GM21381 (cell line): ENCODE measurements around the gene DOK5.
A peak's percentile ranks its signal among the peaks of the same experiment; 100 is the strongest.

ENCODE experiments used
- ATAC-seq: cut with Tn5 transposase; IDR thresholded peaks from one replicate; pipeline ENCODE4 v1.9.1; 2021; ENCODE audit warnings: mild to moderate bottlenecking, moderate library complexity; ENCODE audit not compliant: unreplicated experiment

Gene DOK5

DNA sequence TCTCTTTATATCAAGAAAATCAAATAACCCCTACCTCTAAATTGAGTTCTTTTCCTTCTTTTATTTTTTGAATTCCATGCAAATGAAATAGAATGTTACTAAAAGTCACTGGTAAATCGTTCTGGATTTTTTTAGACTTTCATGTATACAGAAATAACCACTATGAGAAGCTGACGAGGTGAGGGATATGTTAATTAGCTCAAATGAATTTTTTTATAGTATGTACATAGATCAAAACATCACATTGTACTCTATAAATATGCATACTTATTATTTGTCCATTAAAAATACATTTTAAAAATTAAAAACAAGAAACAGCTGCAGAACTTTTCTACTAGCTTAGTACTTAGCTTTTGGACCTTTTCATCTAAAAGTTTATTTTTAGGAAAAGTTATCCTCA lies 165.4 kb downstream of the DOK5 start:
- ATAC-seq: no peak

DNA sequence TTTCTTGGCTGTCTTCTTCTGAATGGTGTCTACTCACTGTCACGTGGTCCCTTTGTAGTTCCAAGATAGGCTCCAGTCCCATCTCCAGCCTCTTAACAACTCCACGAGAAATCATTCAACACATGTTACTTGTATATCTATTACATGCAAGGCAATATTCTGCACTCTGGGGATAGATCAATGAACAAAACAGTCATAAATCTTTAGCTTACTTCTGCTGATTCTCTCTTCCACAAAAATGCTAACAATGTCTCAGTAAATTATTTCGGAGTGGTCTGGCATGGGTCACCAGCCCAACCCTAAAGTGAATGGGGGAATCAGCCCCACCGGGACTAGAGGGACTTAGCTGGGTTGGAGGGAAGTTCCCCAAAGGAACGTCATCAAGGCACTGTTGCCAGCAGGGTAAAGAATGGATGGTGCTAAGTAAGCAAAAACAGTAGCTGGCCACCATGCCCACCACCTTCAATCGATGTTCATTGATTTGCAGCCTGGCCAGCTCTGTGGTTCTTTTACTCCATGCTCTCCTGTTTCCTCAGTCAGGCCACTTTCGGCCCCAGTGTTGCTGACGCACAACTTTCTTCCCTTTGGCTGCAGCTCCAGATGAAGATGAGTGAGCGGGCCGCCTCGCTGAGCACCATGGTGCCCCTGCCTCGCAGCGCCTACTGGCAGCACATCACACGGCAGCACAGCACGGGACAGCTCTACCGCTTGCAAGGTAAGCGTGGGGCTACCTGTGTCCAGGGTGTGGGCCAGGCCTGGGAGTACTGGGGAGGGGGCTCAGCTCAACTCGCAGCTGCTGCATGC lies 167.7 kb downstream of the DOK5 start:
- no peak for ATAC-seq

DNA sequence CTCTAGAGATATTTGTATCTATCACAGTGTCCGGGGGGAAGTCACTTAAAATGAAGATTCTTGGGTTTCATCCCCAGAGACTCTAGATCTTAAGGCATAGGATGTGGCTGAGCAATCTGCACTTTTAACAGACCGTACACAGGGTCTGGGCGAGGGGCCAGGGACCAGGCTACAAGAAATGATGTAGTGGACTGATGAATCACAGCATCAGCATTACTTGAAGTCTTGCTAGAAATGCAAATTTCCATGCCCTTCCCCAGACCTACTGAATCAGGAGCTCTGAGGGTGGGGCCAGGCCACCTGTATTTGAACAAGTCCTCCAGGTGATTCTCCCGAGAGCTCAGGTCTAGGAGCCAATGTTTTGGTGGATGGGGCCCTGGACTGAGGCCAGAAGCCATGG lies 168.4 kb downstream of the DOK5 start:
- ATAC-seq: no peak

DNA sequence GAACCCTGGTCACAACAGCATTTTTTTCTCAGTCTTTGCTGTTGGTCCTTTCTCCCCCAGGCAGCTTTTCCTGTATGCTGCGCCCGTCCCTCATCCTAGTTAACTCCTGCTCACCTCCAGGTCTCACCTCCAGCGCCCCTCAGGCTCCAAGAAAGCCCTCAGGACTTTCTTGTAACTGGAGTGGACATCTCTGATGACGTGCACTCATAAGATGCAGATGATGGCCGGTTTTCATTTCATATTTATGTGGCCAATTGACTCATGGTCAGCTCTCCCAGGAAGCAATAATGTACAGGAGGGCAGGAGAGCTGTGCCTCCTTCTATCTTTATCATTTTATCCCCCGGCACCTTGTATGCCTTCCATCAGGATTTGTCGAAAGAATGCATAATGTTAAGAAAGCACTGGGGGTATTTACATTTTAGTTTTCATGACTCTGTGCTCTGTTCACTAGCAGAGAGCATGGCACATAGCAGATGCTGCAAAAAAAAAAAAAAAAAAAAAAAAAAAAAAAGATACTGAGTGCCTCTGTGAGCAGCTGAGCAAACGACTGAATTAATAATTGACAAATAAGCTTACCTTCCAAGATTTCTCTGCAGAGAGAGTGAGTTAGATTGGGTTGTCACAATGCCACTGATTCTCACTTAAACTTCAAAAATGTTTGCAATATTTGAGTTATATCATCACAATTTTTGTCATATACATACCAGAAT lies 170.2 kb downstream of the DOK5 start:
- no peak for ATAC-seq

DNA sequence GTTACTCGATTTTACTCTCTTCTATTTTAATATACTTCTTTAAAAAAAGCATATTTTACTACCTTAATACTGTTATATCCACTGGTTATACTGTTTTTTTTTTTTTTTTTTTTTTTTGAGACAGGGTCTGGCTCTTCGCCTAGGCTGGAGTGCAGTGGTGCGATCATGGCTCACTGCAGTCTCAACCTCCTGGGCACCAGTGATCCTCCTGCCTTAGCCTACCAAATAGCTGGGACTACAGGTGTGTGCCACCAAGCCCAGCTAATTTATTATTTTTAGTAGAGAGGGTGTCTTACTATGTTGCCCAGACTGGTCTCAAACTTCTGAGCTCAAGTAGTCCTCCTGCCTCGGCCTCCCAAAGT lies 170.7 kb downstream of the DOK5 start:
- ATAC-seq: no peak

DNA sequence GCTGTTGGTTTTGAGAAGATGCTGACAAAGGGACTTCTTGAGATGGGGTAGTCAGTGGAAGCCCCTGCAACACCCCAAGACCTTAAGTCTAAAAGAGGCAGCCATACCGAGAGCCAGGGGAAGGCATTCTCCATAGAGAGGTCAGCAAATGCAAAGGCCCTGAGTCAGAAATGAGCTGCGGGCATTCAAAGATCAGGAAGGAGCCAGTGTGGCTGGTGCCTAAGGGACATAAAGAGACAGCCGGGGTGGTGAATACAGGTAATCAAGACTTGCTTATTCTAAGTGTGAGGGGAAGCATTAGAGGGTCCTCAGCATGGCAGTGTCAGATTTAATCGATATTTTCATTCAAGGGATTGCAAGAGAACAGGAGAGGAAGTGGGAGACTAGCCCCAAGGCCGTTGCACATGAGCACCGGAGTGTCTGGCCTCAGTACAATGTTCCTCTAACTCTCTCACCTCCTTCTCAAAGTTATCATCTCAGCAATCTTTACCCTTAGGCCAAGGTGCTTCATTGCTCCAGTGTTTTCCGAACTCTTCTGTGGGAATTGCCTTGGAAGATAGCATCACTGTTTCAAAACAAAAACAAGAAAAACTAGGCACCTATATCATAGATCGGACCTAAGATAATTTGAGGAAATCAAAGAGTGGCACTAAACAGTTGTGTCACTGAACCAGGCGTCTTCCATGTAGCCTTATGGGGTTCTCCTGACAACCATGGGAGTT lies 173.2 kb downstream of the DOK5 start:
- ATAC-seq: no peak

DNA sequence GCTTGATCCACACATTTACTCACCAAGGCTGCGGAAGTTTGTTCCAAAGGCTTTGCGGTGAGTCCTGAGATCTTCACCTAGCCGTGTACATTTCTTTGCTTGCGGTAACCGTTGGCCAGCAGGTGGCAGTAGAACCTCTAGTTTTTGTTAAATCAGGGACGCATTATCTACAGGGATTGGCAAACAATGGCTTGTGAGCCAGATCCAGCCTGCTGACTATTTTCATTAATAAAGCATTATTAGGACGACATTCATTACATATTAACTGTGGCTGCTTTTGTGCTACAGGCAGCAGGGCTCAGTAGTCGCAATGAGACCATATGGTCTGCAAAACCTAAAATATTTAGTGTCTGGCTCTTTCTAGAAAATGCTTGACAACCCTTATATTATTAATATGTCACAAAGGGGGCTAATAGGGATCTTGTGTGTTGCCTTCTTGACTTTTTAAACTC lies 174.1 kb downstream of the DOK5 start:
- ATAC-seq: peak; percentile 64

DNA sequence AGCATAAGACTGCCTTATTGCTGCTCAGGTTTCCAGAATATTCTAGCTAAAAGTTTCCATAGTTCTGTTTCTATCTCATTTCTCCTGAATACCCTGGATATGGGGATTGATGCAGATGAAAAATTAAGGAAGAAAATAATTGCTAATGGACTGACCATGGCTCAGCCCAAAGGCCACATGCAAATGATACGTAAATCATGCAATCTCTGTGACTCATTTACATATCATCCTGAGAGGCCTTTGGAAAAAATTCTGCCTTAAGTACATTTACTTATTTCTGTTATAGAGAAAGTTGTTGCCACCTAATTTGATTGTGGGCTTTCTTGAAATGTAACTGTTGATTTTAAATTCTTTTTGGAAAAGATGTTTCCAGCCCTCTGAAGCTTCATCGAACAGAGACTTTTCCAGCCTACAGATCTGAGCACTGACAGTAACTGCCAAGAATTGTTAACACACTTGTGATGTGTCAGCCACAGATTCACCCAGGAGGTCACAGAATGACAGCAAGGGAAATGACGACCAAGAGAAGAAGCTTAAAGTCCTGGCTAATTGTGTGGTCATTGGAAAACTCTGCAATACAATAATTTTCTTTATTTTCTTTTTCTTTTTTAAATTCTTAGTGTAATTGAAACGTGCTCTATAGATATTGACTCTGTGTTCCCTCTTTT lies 174.8 kb downstream of the DOK5 start:
- ATAC-seq: no peak

DNA sequence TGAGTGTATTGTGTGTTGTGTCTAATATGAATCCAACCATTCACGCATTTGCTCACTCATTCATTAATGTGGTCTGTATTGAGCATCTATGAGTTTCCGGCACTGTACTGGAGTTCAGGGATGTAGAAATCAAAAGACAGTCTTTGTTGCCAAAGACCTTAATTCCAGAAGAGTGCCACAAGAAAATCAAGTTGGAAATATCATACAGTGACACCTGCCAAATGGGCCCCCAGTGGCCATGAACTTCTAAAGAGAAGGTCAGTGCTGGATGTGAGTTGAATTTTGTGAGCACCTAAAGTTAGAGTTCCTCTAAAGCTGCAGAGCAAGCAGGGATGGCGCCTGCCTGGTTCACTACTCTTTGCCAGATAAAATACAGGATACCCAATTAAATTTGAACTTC lies 175.9 kb downstream of the DOK5 start:
- ATAC-seq: no peak

DNA sequence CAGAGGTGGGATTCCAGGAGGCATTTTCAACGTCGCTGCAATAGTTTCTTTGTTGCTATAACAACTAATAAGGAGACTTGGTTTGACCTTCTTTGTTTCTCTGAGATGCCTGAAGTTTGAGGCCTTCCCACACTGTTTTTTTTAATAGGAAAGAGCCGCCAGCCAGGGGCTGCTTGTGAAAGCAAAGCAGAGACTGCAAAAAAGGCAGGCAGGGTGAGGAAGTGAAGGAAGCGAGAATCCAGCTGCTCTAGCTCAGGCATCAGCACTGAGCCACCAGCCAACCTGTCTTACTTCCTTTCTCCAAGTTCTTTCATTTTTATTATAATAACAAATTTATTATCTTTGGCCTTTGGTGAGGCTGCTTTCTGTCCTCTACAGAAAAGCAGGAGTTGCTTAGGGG lies 179.1 kb downstream of the DOK5 start:
- ATAC-seq: no peak

DNA sequence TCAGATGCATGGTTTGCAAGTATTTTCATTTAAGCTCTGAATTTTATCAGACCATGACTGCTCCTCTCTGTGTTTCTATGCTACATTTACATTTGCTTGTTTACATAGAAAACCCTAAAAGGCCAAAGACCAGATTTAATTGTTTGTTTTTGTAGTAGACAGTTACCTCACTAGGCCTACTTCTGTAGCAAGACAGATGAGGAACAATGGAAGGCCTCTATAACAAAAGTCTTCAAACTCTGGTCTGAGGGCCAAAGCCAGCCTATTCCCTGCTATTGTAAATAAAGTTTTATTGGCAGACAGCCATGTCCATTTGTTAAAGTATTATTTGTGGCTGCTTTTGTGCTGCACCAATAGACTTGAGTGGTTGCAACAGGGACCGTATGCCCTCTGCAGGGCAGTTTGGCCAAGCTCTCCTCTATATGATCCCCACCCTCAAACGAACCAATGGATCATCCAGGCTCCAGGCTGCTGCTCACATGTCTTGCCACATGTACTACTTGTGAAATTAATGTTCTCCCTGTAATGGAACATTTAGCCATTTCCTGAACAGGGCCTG lies 182.0 kb downstream of the DOK5 start:
- no peak for ATAC-seq

DNA sequence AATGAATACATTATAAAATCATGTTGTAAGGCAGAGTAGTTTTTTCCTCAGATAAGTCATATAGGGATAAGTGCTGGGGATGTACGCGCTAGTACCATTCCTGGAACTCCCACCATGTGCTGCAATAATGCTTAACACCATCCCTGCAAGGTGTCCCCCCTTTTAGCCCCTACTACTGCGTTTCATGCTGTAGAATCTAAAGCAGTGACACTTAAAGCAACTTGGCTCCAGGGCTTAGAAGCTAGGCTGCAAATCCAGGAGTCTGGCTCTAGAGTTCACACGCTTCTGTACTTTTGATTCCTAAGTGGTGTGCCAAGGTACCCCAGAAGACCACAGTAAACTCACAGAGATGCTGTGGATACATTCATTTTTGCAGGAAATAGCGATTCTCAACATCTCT lies 183.1 kb downstream of the DOK5 start:
- ATAC-seq: no peak

DNA sequence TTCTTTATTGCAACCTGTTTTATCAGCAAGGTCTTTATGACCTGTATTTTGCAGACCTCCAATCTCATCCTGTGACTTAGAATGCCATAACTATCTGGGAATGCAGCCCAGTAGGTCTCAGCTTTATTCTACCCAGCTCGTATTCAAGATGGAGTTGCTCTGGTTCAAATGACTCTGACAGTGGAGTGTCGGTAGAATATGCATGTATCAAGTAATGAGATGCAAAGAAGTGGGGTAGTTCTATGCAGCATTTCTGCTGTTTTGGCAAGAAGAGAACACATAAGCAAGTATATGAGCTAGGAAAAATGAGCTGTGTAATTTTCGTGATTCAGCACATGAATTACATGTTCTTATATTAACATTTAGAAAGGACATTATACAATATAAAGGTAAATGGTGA lies 185.9 kb downstream of the DOK5 start:
- no peak for ATAC-seq

DNA sequence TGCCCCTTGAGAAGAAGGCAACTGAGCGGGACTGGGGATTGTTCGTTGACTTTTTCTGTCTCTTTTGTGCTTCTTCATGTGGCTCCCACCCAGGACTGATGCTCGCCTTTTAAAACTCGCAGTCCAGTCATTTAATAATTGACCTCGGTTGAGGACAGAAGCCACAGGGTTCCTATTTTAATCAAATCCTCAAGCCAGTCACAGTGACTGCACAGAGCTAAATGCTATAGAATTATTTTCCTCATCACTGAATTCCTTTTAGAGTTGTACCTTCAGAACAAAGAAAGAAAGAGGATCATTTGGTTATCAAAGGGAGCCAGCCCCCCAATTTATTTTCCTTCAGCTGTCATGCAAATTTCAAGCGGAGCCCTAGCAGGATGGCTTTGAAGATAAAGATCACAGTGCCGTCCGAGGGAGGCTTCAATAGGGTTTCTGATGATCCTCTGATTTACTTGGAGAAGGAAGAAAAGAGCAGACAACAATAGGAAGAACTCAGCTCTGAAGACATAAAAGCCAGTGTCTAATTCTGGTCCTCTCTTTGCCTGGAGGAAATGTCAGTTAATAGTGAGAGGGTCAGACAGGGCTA lies 186.6 kb downstream of the DOK5 start:
- ATAC-seq: no peak

DNA sequence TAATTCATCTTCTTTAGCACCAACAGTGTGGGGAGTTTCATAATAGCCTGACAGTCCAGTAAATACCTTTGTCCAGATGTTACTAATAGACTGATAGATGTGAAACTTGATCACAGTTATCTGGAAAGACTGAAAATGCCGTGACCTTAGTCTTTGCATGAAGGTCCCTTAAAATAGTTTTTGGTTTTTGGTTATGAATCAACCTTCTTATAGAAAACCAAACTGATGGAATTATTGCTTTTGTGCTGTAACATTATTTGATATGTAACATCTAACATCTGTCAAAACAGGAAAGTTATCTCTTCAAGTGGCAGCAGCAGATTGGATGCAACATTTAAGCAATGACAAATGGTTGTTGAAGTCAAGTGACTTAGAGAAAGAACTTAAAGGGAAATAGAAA lies 190.4 kb downstream of the DOK5 start:
- ATAC-seq: peak; percentile 61

DNA sequence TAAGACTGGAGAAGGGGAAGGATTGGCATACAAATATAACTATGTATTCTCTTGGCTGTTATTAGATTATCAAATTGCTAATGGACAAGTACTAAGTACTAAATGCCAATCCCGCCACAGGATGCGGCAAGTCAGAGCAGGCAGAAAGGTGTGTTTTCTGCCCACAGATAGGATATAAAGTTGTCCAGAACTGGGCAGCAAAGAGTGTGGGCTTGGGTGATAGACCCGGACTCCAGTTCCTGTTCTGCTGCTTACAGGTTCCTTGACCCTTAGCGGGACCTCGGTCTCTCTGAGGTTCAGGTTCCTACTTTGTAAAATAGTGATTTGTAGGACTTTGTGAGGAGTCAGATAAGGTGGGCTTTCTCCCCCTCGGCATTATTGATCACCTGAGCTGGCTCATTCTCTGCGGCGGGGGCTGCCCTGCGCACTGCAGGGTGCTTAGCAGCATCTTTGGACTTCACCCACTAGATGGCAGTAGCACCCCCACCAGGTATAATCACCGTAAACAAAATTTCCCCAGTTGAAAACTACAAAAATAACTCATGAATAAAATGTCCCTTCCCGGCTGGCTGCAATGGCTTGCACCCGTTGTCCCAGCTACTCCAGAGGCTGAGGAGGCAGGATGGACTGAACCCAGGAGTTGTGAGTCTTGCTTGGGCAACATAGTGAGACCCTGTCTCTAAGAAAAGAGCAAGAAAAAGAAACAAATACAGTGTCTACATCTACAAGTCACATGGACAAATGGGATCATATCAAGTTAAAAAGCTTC lies 193.1 kb downstream of the DOK5 start:
- ATAC-seq: peak; percentile 75

DNA sequence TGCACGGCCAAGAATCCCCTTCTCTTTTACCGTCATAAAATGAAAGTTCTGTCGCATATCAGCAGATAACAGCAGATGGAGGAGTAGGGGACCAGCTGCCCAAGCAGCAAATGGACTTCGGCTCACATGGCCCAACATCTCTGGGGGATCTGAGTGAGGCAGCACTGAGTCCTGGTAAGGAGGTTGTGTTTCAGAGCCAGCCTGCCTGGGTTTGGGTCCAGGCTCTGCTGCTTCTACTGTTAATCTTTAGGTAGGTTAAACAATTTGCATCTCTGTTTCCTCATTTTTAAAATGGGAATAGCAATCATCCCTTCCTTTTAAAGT lies 193.6 kb downstream of the DOK5 start:
- no peak for ATAC-seq

DNA sequence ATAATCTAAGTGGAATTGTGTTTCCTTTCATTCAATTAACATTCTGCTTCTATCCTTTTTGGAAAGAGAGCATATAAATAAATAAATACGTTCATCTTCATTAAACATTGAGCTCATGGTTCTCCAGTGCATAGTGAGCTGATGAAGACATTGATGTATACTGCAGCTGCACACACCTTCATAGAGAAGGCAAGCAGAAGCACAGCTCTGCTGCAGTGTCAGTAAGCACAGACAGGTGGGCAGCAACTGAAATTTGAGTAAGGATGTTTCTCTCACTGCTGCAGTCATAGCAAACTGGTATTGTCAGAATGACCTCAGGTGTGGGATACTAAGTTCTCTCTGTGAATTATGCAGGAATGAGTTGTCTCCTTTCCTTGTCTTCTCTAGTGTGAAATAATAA lies 202.9 kb downstream of the DOK5 start:
- ATAC-seq: no peak

DNA sequence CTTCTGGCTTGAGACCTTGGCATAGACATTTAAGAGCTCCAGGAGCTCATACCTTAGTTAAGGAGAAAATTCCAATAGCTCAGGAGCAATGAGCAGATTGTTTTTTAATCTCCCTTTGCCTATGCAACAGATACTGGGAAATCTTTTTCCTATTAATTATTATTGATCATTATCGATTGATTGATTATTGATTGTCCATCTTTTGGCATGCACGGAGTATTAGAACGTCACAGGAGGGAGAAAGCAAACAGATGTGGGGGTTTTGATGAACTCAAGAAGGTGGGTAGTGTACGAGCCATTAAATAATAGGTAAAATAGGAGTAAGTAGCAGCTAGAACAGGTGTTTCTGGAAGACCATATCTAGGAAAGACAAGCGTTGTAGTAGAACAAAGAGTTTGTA lies 205.0 kb downstream of the DOK5 start:
- no peak for ATAC-seq
